ENCODE data around the gene AK3.

DNA sequence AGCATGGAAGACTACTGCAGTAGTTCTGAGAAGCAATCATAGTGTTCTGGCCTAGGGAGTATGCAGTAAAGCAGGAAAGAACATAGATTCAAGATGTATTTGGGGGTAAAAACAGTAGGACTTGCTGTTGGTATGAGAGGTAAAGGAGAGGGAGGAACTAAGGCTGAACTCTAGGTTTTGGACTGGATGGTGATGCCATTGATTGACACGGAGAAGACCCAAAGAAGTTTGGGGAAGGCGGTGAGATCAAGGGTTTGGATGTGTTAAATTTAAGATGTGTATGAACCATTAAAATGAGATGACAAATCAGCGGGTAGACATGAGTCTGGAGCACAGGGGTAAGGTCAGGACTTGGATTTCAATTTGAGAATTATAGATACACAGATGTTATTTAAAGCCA, 63.6 kb downstream of the AK3 start:
- no peak for TF ChIP-seq NFRKB (IDR thresholded peaks at IDR 0.05)
- no peak for TF ChIP-seq FOXK2 (IDR thresholded peaks at IDR 0.05)

Data from HEK293T (cell line).